ENCODE results near the gene NLRP13.

DNA sequence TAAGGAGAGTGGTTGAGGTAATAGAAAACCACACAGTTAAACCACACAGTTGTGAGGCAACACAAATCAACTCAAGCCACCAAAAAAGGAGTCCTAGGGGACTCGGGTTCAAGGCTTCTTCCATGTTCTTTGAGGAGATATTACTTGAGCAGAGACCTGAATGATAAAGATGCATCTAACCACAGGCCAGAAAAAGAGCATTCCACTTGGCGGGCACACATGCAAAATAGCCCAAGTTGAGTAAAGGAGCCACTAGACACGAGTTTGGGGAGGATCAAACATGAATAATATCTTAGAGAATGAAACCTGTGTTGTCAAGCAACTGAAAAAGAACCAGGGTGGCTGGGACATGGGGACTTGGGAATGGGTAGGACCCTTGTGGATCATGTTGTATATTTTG lies 65.6 kb downstream of the NLRP13 start:
- TF ChIP-seq EZH2 (IDR thresholded peaks at IDR 0.05; ENCODE audit: low read length): no peak
- no peak for TF ChIP-seq CTCF (optimal IDR thresholded peaks at IDR 0.05 in 1 of 3, IDR thresholded peaks at IDR 0.05 in 1 of 3, conservative IDR thresholded peaks at IDR 0.05 in 1 of 3; ENCODE audit: extremely low read depth in 1 of 3, insufficient read depth in 2 of 3, low read length in 3 of 3)

Data from keratinocyte (primary cell).